Effector memory CD4-positive, alpha-beta T cell (primary cell): Measurements from ENCODE around the gene TENT4B.

Experiments
- DNase-seq, 3 donors: peaks; one replicate each; pipeline ENCODE4 v3.0.0-alpha.2; 2020
- H3K27ac ChIP-seq: 2 replicates; pipeline ENCODE4 v1.7.0; 2013; ENCODE audit warnings: mild to moderate bottlenecking, low read length, moderate library complexity; ENCODE audit not compliant: insufficient read depth, poor library complexity, severe bottlenecking
- H3K27me3 ChIP-seq: replicated peaks from 2 replicates; pipeline ENCODE4 v1.7.0; 2013; ENCODE audit warnings: mild to moderate bottlenecking, low read length; ENCODE audit not compliant: insufficient read depth, control insufficient read depth, poor library complexity, severe bottlenecking
- H3K36me3 ChIP-seq: 2 replicates; pipeline ENCODE4 v1.7.0; 2013; ENCODE audit warnings: mild to moderate bottlenecking, low read length, moderate library complexity; ENCODE audit not compliant: control insufficient read depth, insufficient read depth
- H3K4me1 ChIP-seq: 2 replicates; pipeline ENCODE4 v1.7.0; 2013; ENCODE audit warnings: low read length, mild to moderate bottlenecking; ENCODE audit not compliant: control insufficient read depth, insufficient read depth, poor library complexity, severe bottlenecking
- H3K4me3 ChIP-seq: 2 replicates; pipeline ENCODE4 v1.7.0; 2013; ENCODE audit warnings: low read length, low read depth, mild to moderate bottlenecking; ENCODE audit not compliant: insufficient read depth, poor library complexity, severe bottlenecking
- H3K9me3 ChIP-seq: 2 replicates; pipeline ENCODE4 v1.7.0; 2013; ENCODE audit warnings: mild to moderate bottlenecking, low read length, moderate library complexity; ENCODE audit not compliant: control insufficient read depth

TENT4B gene

DNA sequence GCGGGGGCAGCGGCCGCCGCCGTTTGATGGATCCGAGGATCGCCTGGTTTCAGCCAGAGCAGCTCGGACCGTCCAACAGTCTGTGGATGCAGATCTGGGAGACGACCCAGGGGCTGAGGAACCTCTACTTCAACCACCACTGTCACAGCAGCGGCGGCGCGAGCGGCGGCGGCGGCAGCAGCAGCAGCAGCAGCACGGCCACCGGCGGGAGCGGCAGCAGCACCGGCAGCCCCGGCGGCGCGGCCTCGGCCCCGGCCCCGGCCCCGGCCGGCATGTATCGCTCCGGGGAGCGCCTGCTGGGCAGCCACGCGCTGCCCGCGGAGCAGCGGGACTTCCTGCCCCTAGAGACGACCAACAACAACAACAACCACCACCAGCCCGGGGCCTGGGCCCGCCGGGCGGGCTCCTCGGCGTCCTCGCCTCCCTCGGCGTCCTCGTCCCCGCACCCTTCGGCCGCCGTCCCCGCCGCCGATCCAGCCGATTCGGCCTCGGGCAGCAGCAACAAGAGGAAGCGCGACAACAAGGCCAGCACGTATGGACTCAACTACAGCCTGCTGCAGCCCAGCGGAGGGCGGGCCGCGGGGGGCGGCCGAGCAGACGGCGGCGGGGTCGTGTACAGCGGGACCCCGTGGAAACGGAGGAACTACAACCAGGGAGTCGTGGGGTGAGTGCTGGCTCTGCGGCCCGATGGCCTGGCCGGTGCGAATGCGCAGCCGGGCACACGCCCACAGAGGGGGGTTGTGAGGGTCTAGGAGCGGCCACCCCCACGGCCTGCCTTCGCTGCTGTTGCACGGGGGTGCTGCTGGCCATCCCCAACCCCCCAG, 702 bp downstream of the TENT4B start:
- no peaks in the 10 kb centered on the region for H3K27me3 ChIP-seq
- DNase-seq, result peak in 1 of 3 donors; percentile 28
- peak overlapping the region; percentile 65 for H3K27ac ChIP-seq
- no peaks in the 10 kb centered on the region for H3K9me3 ChIP-seq
- no peaks in the 10 kb centered on the region for H3K36me3 ChIP-seq
- H3K4me1 ChIP-seq, result peaks cover 27% of the 10 kb centered on the region
- peak overlapping the region; percentile 90 for H3K4me3 ChIP-seq

DNA sequence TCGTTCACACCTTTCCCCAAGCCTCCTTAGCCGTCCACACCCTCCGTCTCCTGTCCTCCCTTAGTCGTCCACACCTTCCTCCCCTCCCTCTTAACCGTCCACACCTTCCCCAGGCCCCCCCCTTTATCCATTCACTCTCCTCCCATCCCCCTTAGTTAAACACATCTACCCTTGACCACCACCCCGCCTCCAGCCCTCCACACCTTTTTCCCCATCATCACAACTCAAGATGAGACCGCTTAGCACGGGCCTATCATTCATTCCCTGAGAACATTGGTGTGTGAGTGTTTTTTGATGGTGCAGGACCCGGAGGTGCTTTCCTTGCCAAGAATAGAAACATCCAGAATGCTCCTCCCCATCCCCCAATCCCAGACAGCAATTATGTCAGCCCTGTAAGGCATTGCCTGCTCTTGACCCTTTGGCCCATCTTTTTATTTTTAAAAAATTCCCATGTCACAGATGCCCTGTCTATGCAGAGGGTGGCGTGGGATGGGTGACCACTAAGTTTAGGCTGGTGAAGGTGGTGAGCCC, 1.4 kb downstream of the TENT4B start:
- no peak for DNase-seq
- peaks cover 27% of the 10 kb centered on the region for H3K4me1 ChIP-seq
- H3K27me3 ChIP-seq, result no peaks in the 10 kb centered on the region
- H3K27ac ChIP-seq, result peak overlapping the region; percentile 65
- H3K4me3 ChIP-seq, result peak overlapping the region; percentile 90
- H3K36me3 ChIP-seq, result no peaks in the 10 kb centered on the region
- no peaks in the 10 kb centered on the region for H3K9me3 ChIP-seq

DNA sequence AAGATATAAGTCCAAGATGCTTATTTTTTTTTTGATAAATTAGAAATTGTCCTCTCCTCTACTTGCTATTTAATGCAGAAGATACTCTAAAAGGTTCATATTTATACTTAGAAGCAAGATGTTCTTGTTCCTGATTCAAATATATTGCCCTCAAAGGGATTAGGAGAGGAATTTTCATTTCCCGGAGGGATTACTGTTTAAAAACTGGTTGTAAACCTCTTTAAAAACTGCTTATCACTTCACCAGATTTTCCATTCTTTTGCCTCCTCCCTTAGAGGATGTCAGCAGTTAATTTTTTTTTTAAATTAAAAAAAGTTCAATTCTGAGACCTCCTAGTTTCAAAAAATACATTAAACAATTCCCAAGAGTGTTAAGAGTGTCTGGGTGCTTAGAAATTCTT, 2.8 kb downstream of the TENT4B start:
- Histone ChIP-seq H3K4me1 (peaks cover 27% of the 10 kb centered on the region), H3K27me3 (no peaks in the 10 kb centered on the region), H3K36me3 (no peaks in the 10 kb centered on the region), H3K9me3 (no peaks in the 10 kb centered on the region), H3K4me3 (peak overlapping the region; percentile 90), H3K27ac (no peak overlapping the region)
- DNase-seq, result no peak

DNA sequence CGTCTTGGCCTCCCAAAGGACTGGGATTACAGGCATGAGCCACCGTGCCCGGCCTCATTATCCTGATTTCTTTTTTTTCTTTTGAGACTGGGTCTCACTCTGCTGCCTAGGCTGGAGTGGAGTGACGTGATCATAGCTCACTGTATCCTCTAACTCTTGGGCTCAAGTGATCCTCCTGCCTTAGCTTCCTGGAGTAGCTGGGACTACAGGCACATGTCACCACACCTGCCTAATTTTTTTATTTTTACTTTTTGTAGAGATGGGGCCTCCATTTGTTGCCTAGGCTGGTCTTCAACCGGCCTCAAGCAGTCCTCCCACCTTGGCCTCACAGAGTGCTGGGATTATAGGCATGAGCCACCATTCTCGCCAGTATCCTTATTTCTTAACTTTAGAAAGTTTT, 3.5 kb downstream of the TENT4B start:
- no peak overlapping the region for H3K27ac ChIP-seq

DNA sequence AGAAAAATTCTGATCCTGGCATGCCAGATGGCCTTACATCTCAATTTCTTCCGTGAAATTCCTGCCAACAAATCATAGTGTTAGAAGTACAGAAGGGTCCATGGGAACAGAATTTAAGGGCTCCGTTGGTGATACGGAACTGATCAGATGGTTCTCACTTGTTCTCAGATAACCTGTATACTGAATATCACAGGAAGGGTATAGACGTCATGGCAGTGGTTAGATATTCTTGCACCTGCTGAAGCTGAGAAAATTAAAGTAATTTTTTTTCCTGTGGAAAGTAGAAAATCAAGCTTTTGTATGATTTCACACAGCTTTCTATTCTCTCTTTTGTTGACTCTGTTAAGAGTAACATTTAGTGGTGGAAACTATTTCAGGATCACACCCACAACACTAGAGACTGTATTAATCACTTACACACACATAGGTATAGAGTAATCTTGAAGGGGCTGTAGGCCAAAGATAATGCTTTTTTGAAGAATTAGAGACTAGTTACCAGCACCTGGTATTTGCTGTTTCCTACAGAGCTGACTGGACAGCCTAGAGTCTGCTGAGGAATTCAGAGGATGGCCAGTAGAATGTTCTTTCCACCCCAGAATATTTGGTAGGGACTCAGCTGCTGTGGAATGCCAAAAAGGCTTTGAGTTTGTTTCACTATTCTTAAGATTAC, 7.5 kb downstream of the TENT4B start:
- peaks cover 8% of the 10 kb centered on the region for H3K4me1 ChIP-seq
- DNase-seq, result no peak
- H3K27ac ChIP-seq, result no peak overlapping the region

More for the DNA sequence above, 3.5 kb downstream of the TENT4B start:
- Histone ChIP-seq H3K4me3 (no peak overlapping the region), H3K4me1 (peaks cover 30% of the 10 kb centered on the region), H3K36me3 (no peaks in the 10 kb centered on the region), H3K27me3 (no peaks in the 10 kb centered on the region), H3K9me3 (no peaks in the 10 kb centered on the region)
- DNase-seq, result no peak

DNA sequence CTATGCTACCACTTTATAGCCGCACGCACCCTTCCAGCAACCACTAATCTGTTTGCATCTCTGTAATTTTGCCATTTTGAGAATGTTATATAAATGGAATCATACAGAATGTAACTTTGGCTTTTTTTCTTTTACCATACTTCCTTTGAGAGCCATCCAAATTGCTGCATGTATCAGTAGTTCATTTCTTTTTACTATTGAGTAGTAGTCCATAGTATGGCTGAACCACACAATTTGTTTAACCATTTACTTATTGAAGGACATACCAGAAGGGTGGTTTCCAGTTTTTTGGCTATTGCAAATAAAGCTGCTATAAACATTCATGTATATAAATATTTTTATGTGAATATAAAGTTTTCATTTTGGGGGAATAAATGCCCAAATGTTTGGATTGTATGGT, 8.8 kb downstream of the TENT4B start:
- no peak for DNase-seq
- Histone ChIP-seq H3K4me1 (peaks cover 11% of the 10 kb centered on the region), H3K27me3 (no peaks in the 10 kb centered on the region), H3K4me3 (no peak overlapping the region), H3K9me3 (no peaks in the 10 kb centered on the region), H3K36me3 (no peaks in the 10 kb centered on the region), H3K27ac (no peak overlapping the region)

More for the DNA sequence above, 7.5 kb downstream of the TENT4B start:
- H3K36me3 ChIP-seq, result no peaks in the 10 kb centered on the region
- no peaks in the 10 kb centered on the region for H3K27me3 ChIP-seq
- no peak overlapping the region for H3K4me3 ChIP-seq
- H3K9me3 ChIP-seq, result no peaks in the 10 kb centered on the region

DNA sequence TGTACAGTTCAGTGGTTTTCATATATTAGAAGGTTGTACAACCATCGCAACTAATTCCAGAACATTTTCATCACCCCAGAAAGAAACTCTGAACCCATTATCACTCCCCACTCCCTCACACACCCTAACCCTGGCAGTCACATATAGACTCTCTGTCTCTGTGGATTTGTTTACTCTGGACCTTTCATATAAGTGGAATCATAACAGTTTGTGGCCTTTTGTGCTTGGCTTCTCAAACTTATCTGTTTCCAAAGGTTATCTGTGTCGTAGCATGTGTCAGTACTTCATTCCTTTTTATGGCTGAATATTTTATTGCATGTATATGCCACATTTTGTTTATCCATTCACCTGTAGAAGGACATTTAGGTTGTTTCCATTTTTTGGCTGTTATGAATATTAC, 12.4 kb downstream of the TENT4B start:
- DNase-seq, result no peak
- H3K27me3 ChIP-seq, result no peaks in the 10 kb centered on the region
- no peak overlapping the region for H3K4me3 ChIP-seq
- no peaks in the 10 kb centered on the region for H3K36me3 ChIP-seq
- H3K9me3 ChIP-seq, result no peaks in the 10 kb centered on the region
- no peak overlapping the region for H3K27ac ChIP-seq
- peaks cover 12% of the 10 kb centered on the region for H3K4me1 ChIP-seq

DNA sequence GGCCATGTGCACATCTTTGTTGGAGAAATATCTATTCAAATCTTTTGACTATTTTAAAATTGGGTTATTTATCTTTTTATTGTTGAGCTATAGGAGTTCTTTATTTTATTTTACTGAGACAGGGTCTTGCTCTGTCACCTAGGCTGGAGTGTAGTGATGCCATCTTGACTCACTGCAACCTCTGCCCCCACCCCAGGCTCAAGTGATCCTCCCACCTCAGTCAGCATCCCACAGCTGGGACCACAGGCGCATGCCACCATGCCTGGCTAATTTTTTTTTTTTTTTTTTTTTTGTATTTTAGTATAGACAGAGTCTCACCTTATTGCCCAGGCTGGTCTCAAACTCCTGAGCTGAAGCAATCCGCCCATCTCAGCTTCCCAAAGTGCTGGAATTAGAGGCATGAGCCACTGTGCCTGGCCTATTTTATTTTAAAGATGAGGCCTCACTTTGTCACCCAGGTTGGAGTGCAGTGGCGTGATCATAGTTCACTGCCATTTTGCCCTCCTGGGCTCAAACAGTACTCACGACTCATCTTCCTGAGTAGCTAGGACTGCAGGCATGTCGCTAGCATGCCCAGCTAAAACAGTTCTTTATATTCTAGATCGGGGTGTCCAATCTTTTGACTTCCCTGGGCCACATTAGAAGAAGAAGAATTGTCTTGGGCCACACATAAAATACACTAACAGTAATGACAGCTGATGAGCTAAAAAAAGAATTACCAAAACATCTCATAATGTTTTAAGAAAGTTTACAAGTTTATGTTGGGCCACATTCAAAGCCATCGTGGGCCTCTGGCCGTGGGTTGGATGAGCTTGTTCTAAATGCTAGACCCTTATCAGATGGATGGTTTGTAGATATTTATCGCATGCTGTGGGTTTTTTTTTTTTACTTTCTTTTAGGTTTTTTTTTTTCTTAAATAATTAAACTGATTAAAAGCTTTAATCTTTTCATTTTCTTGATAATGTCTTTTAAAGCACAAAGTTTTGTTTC, 13.7 kb downstream of the TENT4B start:
- Histone ChIP-seq H3K27ac (no peak overlapping the region), H3K9me3 (no peaks in the 10 kb centered on the region), H3K36me3 (no peaks in the 10 kb centered on the region), H3K27me3 (no peaks in the 10 kb centered on the region), H3K4me3 (no peak overlapping the region), H3K4me1 (peaks cover 8% of the 10 kb centered on the region)
- no peak for DNase-seq

DNA sequence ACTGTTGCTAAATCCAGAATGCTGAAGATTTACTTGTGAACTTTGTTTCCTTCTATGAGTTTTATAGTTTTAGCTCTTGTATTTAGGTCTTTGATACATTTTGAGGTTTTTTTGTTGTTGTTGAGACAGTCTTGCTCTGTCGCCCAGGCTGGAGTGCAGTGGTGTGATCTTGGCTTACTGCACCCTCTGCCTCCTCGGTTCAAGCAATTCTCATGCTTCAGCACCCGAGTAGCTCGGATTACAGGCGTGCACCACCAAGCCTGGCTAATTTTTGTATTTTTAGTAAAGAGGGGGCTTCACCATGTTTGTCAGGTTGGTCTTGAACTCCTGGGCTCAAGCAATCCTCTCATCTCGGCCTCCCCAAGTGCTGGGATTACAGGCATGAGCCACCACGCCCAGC, 14.4 kb downstream of the TENT4B start:
- no peaks in the 10 kb centered on the region for H3K9me3 ChIP-seq
- H3K4me1 ChIP-seq, result peaks cover 10% of the 10 kb centered on the region
- H3K27ac ChIP-seq, result no peak overlapping the region
- no peaks in the 10 kb centered on the region for H3K36me3 ChIP-seq
- no peak for DNase-seq
- no peak overlapping the region for H3K4me3 ChIP-seq
- no peaks in the 10 kb centered on the region for H3K27me3 ChIP-seq
